Umbilical cord (tissue), 2 donors: ENCODE results near the gene MPIG6B. TPM values are rescaled to one million over a fixed set of nuclear protein-coding genes. Genes with fewer than 3 reads are reported as not detected.

Experiments used
- DNase-seq: peaks from one replicate; pipeline ENCODE4 v3.0.0-alpha.2; 2015; ENCODE audit warnings: low spot score
- total RNA-seq: library from RNA; depleted of rRNA; stranded (reverse); fragments of >200 nt; gene quantifications from one replicate; pipeline ENCODE4 v1.2.3, GENCODE V29; 2014; ENCODE audit warnings: low replicate concordance; ENCODE audit not compliant: insufficient read depth

MPIG6B gene
- total RNA-seq, 1 donor from 2014 or later = 3.1 TPM

GRCh38 chr6:31720196-31720770, 2.9 kb upstream of the MPIG6B start:
- DNase-seq = no peak

DNA sequence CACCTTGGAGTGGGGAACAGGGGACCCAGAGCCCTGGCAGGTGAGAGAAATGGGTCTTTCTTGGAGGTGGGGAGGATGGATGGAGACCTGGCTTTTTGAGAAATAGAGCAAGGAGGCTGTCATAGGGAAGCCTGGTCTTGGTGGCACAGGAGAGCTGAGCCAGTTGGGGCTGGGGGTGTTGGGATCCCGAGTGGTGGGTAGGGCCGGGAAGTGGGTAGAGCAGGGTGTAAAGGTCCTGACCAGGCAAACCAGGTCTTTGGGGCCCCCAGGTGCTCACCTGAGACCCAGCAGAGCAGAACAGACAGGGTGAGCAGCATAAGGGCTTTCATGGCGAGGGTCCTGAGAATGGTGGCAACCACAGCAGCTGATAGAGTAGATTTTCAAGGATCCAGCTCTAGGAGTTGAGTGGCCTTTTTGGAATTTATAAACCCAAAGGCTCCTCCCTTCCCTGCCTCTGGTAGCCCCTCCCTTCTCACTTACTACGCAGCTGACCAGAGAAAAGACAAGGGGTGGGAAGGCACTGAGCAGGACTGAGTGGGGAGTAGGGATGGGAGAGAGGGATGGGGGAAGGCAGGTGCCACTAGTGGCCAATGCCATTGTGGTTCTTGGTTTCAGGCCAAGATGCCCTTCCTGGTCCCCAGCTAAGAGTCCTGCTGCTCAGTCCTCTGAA, 1.7 kb upstream of the MPIG6B start, which contains the start of gene LY6G6C:
LY6G6C (minus strand) TSS at position 396 of the 670 bp plus-strand sequence; CDS start at position 329, 67 bp downstream.
- no peak for DNase-seq

DNA sequence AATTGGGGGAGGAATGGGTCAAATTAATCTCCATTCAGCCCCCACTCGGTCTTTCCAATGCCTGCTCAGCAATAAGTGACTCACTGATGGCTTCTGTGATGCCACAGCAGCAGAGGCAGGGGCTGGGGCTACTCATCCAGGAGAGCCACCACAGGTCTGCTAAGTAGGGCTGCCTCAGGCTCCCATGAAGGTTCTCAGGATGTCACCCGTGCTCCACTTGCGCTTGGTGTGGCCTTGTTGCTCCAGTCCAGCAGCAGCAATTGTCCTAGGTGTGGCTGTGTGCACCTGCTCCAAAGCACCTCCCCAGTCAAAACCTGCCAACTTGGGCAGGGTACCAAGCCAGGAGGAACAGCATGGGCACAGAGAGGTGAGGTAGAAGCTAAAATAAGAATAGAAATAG, 1.0 kb upstream of the MPIG6B start:
- no peak for DNase-seq

GRCh38 chr6:31723980-31724691, 963 bp downstream of the MPIG6B start:
- DNase-seq = no peak

DNA sequence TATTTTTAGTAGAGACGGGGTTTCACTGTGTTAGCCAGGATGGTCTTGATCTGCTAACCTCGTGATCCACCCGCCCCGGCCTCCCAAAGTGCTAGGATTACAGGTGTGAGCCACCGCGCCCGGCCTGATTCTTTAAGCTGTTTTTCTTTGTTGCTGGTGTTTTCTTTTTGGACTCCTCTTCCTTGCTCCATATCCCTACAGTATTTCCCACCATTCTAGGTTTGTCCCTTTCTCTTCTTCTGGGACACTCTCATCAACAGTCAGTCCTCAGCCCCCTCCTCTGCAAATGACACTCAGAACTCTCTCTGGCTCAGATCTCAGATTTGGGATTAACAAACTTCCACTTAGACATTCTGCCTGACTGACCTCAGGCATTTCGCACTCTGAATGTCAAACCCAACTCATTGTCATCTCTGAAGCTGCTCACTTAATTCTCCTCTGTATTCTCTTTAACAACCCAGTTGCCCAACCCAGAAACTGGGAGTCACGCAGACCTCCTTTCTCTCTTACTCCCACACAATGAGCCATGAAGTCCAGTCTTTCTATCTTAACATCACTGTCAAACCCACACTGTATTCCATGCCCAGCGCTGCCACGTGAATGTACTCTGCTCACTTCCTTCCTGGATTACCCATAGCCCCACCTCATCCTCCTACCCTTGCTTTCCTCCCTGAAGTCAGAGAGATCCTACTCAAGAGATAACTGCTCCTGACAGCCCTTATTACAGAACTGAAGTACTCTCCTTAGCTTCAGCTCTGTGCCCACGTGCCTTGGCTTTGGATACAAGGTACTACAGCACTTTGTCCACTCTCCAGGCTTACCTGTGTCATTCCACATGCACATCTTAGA, 2.6 kb downstream of the MPIG6B start:
- DNase-seq = no peak

- DNase-seq = no peak
These were observed 4.0 kb downstream of the MPIG6B start for GRCh38 chr6:31727034-31727716.

GRCh38 chr6:31727717-31728671, 4.8 kb downstream of the MPIG6B start:
- DNase-seq = no peak

DNA sequence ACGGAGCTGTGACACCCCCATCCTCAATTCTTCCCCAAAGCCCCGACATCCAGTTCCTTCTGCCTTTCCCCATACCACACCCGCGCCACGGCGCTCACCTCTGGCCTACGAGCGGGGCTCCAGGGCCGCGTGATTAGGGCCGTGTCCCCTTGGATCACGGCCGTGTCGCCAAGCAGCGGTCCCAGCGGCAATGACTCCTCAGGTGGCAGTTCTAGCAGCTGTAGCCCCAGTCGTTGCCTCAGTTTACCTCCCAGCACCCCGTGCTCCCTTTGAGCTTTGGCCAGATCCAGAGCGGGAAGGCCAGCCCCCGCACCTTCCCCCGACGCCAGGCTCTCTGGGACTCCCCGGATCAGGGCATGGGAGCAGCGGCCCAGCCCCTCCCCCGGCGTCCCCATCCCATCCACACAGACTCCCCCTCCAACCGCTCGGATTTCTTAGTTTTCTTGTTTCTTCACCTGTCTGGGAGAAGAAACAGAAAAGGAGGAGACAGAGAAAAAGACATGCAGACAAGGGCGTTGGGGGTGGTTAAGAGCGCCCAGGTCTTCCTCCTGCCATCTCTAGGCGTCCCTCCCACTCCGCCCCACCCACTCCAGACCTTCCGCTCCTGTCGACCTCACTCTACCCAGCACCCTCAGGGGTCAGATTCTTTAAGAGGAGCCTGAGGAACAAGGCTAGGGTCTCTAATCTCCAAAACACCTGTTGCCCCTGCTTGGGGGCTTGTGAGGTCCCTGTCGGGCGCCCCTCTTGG, 5.8 kb downstream of the MPIG6B start, which contains the start of gene DDAH2:
DDAH2 (minus strand) TSS at position 533 of the 748 bp plus-strand sequence; CDS start at position 395, 138 bp downstream.
- no peak for DNase-seq

DNA sequence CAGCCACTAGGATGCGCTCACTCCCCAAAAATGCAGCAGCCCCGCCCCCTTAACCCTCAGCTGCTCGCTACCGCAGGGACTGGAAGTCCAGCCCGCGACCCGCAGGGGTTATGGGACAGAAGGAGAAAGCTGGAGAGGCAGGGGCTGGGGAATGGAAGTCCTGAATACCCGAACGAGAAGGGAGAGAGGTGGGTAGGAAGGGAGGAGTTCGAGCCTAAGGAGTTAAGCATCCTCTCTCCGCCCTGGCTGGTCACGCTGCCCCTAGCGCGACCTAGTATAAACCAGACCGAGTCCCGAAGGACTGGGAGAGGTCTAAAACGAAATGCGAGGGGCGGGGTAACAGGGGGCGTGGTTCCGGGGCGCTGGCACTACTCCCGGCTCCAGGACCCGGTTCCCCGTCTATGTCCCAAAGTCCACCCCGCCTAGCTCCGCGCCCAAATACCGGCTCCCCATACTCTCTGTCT, 6.4 kb downstream of the MPIG6B start:
- peak; percentile 97 for DNase-seq

DNA sequence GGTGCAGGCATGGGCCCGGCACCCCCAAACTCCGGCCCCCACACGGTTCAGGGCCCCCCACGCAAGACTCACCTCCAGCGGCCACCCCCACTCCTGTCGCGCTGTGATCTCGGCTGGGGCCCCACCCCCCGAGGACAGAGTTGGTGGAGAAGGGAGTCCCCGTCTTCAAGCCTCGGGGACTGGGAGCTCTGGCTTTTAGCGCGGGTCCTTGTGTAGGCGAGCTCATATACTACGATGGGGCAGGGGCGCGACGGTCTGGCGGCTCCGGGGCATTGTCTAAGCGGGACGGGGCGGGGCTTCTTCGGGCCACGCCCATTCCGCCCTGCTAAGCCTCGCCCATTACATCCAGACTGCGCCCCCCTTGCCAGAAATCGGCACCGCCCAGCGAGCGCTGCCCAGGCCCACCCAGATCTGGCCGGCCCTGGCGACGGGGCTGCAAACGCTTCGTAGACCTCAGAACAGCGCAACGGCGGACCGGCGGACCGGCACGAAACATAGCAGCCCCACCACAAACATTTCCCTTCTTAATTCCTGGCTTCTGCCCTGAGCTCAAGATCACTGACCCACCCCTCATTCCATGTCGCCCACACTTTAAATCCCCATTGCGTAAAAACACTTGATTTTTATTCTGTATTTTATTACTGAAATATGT, 6.9 kb downstream of the MPIG6B start:
- DNase-seq = peak; percentile 94

DNA sequence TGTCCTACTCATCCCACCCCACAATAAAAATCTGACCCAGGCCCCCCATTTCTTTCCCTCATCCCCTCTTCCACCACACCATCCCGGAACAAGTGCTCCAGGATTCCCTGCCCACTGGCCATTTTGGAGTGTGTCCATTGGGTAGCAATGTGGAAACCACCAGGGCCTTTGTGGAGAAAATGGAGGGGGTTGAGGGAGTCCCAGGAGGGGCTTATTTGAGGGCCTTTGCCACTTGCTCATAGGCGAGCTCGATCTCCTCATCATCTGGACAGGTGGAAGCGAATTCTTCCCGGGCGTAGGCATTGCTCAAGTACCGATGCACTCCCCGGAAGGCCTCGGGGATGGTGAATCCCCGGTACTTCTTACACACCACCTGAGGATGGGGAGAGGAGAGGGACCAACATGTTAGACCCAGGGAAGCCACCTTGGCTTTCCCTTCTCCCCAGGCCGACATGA, 7.5 kb downstream of the MPIG6B start:
- DNase-seq = no peak

- no peak for DNase-seq
These were observed 8.9 kb downstream of the MPIG6B start for GRCh38 chr6:31732029-31732428.

DNA sequence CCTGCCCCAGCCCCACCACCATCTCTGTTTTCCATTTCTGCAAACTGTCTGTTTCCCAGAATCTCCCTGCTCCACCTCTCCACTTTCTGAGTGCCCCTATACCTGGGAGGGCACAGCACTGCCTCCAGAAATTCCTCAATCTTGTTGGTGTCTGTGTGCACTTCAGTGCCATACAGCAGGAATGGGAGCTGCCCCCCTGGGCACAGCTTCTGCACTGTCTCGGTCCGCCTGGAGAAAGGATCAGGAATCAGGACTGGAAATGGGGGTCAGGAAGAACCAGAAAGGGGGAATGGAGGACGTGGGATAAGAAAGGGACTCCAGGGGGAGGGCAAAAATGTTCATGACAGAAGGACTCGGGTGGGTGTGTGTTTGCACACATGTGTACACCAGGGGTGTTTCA, 10.6 kb downstream of the MPIG6B start:
- DNase-seq = no peak

GRCh38 chr6:31734247-31734820, 11.2 kb downstream of the MPIG6B start:
- no peak for DNase-seq

- peak; percentile 80 for DNase-seq
These were observed 11.7 kb downstream of the MPIG6B start for GRCh38 chr6:31734821-31735406.

GRCh38 chr6:31736021-31736767, 13.0 kb downstream of the MPIG6B start, which contains the start of gene CLIC1:
Gene CLIC1, minus strand, starts transcription at chr6:31736530. Its CDS starts 230 bp downstream, at chr6:31736300.
- peak; percentile 96 for DNase-seq
